ENCODE data around the gene DLL4. TPM values are rescaled to one million over a fixed set of nuclear protein-coding genes. Genes with fewer than 3 reads are reported as not detected.

The DLL4 gene
- total and polyA plus RNA-seq, 2 experiments from 2014 or later, result 2.3 TPM; not detected in 1

DNA sequence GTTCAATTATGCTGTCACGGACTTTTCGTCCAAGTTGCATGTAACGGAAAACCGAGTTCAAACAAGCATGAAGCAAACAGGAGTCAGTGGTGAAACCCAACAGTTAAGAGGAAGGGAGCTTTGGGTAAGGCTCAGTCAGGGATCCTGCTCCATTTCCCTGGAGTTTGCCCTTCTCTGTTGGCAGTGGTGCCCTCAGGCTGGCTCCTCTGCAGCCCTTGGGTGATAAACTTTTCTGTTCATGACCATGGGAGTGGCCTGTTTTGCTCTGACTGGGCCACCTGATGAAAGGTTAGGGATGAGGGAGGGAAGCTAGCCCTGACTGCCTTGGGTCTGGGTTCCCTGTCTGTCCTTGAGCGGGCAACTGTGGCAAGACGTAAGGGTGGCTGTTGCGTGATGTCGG, 40.2 kb downstream of the DLL4 start:
- H3K9me3 ChIP-seq (ENCODE audit: low read depth), result no peaks in the 10 kb centered on the region
- H3K4me1 ChIP-seq (ENCODE audit: insufficient read depth), result peaks cover 17% of the 10 kb centered on the region
- no peak overlapping the region for H3K4me2 ChIP-seq
- no peak overlapping the region for H3K4me3 ChIP-seq
- TF ChIP-seq EZH2 (IDR thresholded peaks at IDR 0.05; ENCODE audit: borderline replicate concordance) (no peak), EZH2phosphoT487 (IDR thresholded peaks at IDR 0.05; ENCODE audit: low read depth, severe bottlenecking, unreplicated experiment) (no peak), CTCF (IDR thresholded peaks at IDR 0.05; ENCODE audit: poor library complexity) (no peak)
- no peaks in the 10 kb centered on the region for H3K9me2 ChIP-seq (replicated peaks; ENCODE audit: insufficient read depth)
- no peaks in the 10 kb centered on the region for H3K79me2 ChIP-seq
- WGBS (ENCODE audit: low lambda C conversion rate, missing lambda C conversion rate), result 93% methylated on average over 8 of the region's 8 CpGs
- H4K20me1 ChIP-seq (ENCODE audit: insufficient read depth, poor library complexity, severe bottlenecking), result no peaks in the 10 kb centered on the region
- no peak for DNase-seq (ENCODE audit: low spot score)
- no peaks in the 10 kb centered on the region for H3K36me3 ChIP-seq (replicated peaks; ENCODE audit: insufficient read depth, low read depth)
- no peaks in the 10 kb centered on the region for H3K27me3 ChIP-seq
- no peak overlapping the region for H3K27ac ChIP-seq
- no peak overlapping the region for H2AFZ ChIP-seq

GRCh38 chr15:40974879-40975278, 45.7 kb downstream of the DLL4 start:
- Histone ChIP-seq H4K20me1 (ENCODE audit: insufficient read depth, poor library complexity, severe bottlenecking) (no peaks in the 10 kb centered on the region), H3K79me2 (no peaks in the 10 kb centered on the region), H3K9me3 (ENCODE audit: low read depth) (no peaks in the 10 kb centered on the region), H3K36me3 (replicated peaks; ENCODE audit: insufficient read depth, low read depth) (no peaks in the 10 kb centered on the region), H3K9me2 (replicated peaks; ENCODE audit: insufficient read depth) (no peaks in the 10 kb centered on the region), H3K27ac (no peak overlapping the region), H3K4me3 (no peak overlapping the region), H2AFZ (no peak overlapping the region), H3K4me2 (no peak overlapping the region), H3K4me1 (ENCODE audit: insufficient read depth) (no peaks in the 10 kb centered on the region), H3K27me3 (no peaks in the 10 kb centered on the region)
- no peak for DNase-seq (ENCODE audit: low spot score)
- WGBS (ENCODE audit: low lambda C conversion rate, missing lambda C conversion rate), result 72% methylated on average over 4 of the region's 4 CpGs
- TF ChIP-seq EZH2phosphoT487 (IDR thresholded peaks at IDR 0.05; ENCODE audit: low read depth, severe bottlenecking, unreplicated experiment), result no peak
- TF ChIP-seq EZH2 (IDR thresholded peaks at IDR 0.05; ENCODE audit: borderline replicate concordance), result no peak
- TF ChIP-seq CTCF (IDR thresholded peaks at IDR 0.05; ENCODE audit: poor library complexity), result no peak

- no peak for DNase-seq (ENCODE audit: low spot score)
- H3K79me2 ChIP-seq, result no peaks in the 10 kb centered on the region
- H3K27me3 ChIP-seq, result no peaks in the 10 kb centered on the region
- no peak overlapping the region for H2AFZ ChIP-seq
- no peaks in the 10 kb centered on the region for H3K36me3 ChIP-seq (replicated peaks; ENCODE audit: insufficient read depth, low read depth)
- no peaks in the 10 kb centered on the region for H3K4me1 ChIP-seq (ENCODE audit: insufficient read depth)
- WGBS (ENCODE audit: low lambda C conversion rate, missing lambda C conversion rate), result 91% methylated on average over 7 of the region's 7 CpGs
- H3K9me2 ChIP-seq (replicated peaks; ENCODE audit: insufficient read depth), result no peaks in the 10 kb centered on the region
- no peak overlapping the region for H3K27ac ChIP-seq
- H3K4me3 ChIP-seq, result no peak overlapping the region
- TF ChIP-seq EZH2phosphoT487 (IDR thresholded peaks at IDR 0.05; ENCODE audit: low read depth, severe bottlenecking, unreplicated experiment) (no peak), EZH2 (IDR thresholded peaks at IDR 0.05; ENCODE audit: borderline replicate concordance) (no peak), CTCF (IDR thresholded peaks at IDR 0.05; ENCODE audit: poor library complexity) (no peak)
- H3K4me2 ChIP-seq, result no peak overlapping the region
- no peaks in the 10 kb centered on the region for H3K9me3 ChIP-seq (ENCODE audit: low read depth)
- H4K20me1 ChIP-seq (ENCODE audit: insufficient read depth, poor library complexity, severe bottlenecking), result no peaks in the 10 kb centered on the region
Observed at GRCh38 chr15:40976819-40977218, 47.7 kb downstream of the DLL4 start.

DNA sequence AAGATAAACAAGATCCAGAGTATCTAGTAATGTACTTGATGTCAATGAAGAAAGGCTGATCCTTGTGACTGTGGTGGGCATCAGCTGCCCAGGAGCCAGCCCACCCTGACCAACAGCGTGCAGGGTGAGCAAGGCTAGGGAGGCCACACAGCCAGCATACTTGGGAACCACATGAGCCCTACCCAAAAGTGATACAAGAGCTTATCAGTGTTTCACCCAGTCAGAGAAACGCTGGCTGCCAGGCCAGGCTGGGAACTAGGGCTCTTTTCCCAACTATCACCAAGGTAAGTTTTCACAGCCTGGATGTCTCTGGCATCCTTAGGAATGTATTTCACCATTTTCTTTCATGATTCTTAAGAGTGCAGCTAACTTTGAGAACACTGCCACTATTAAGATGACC, 49.0 kb downstream of the DLL4 start:
- no peaks in the 10 kb centered on the region for H3K27me3 ChIP-seq
- H2AFZ ChIP-seq, result no peak overlapping the region
- no peak overlapping the region for H3K27ac ChIP-seq
- no peak for TF ChIP-seq EZH2phosphoT487 (IDR thresholded peaks at IDR 0.05; ENCODE audit: low read depth, severe bottlenecking, unreplicated experiment)
- TF ChIP-seq CTCF (IDR thresholded peaks at IDR 0.05; ENCODE audit: poor library complexity), result no peak
- no peak for TF ChIP-seq EZH2 (IDR thresholded peaks at IDR 0.05; ENCODE audit: borderline replicate concordance)
- H3K9me2 ChIP-seq (replicated peaks; ENCODE audit: insufficient read depth), result no peaks in the 10 kb centered on the region
- no peak overlapping the region for H3K4me2 ChIP-seq
- H3K36me3 ChIP-seq (replicated peaks; ENCODE audit: insufficient read depth, low read depth), result no peaks in the 10 kb centered on the region
- H3K79me2 ChIP-seq, result no peaks in the 10 kb centered on the region
- H3K9me3 ChIP-seq (ENCODE audit: low read depth), result no peaks in the 10 kb centered on the region
- H3K4me3 ChIP-seq, result no peak overlapping the region
- H3K4me1 ChIP-seq (ENCODE audit: insufficient read depth), result no peaks in the 10 kb centered on the region
- WGBS (ENCODE audit: low lambda C conversion rate, missing lambda C conversion rate), result 76% methylated on average over 2 of the region's 2 CpGs
- DNase-seq (ENCODE audit: low spot score), result no peak
- no peaks in the 10 kb centered on the region for H4K20me1 ChIP-seq (ENCODE audit: insufficient read depth, poor library complexity, severe bottlenecking)
